CD4-positive, alpha-beta T cell treated with Interleukin-2 at 100 ng/mL for 4 hours (primary cell): ENCODE results near the gene SEC14L3.

Source experiments
- DNase-seq: peaks from one replicate; pipeline ENCODE4 v3.0.0-alpha.2; 2020; ENCODE audit warnings: low spot score

The SEC14L3 gene

GRCh38 chr22:30423301-30423958 lies 48.4 kb downstream of the SEC14L3 start:
- DNase-seq: peak; percentile 23

- peak; percentile 25 for DNase-seq
These were observed 49.1 kb downstream of the SEC14L3 start for GRCh38 chr22:30422481-30423300.

- no peak for DNase-seq
These were observed 49.9 kb downstream of the SEC14L3 start for GRCh38 chr22:30421695-30422480.

- DNase-seq: no peak
These were observed 51.3 kb downstream of the SEC14L3 start for GRCh38 chr22:30420347-30421125.

- no peak for DNase-seq
These were observed 55.0 kb downstream of the SEC14L3 start for GRCh38 chr22:30416837-30417236.

- no peak for DNase-seq
These were observed 55.4 kb downstream of the SEC14L3 start for GRCh38 chr22:30416403-30416802.

GRCh38 chr22:30414525-30415047 lies 57.2 kb downstream of the SEC14L3 start:
- no peak for DNase-seq

- DNase-seq: no peak
These were observed 57.9 kb downstream of the SEC14L3 start for GRCh38 chr22:30413745-30414524.

- DNase-seq: no peak
These were observed 58.8 kb downstream of the SEC14L3 start for GRCh38 chr22:30413001-30413400.

- no peak for DNase-seq
These were observed 60.0 kb downstream of the SEC14L3 start for GRCh38 chr22:30411780-30412179.
